CD8-positive, alpha-beta memory T cell (primary cell): ENCODE results near the gene ADAMTS15. TPM values are rescaled to one million over a fixed set of nuclear protein-coding genes. Genes with fewer than 3 reads are reported as not detected.
A peak's percentile ranks its signal among the peaks of the same experiment; 100 is the strongest.

Source experiments
- CTCF ChIA-PET: fragments of 350-600 bp; sonication (Branson Sonifier 250); formaldehyde crosslinking; loops from one replicate; lab custom pipeline; 2021; ENCODE audit warnings: antibody characterized with exemption; lab: Charles Lee
- POLR2A ChIA-PET: fragments of 350-600 bp; sonication (Branson Sonifier 250); formaldehyde crosslinking; loops from one replicate; lab custom pipeline; 2021; ENCODE audit warnings: antibody characterized with exemption; lab: Charles Lee
- DNase-seq, 5 donors: peaks; one replicate each; pipeline versions ENCODE4 v3.0.0 to v3.0.0-alpha.2; 2020 to 2022; ENCODE audit warnings: mixed read lengths in 1 of 5
- H3K27ac ChIP-seq: one replicate; pipeline ENCODE4 v1.7.0; 2013; ENCODE audit warnings: low read depth, mild to moderate bottlenecking, low read length, moderate library complexity
- H3K27me3 ChIP-seq: 2 replicates; pipeline ENCODE4 v1.7.0; 2013; ENCODE audit warnings: low read length, mild to moderate bottlenecking; ENCODE audit not compliant: insufficient read depth, poor library complexity, severe bottlenecking
- H3K36me3 ChIP-seq: 2 replicates; pipeline ENCODE4 v1.7.0; 2013; ENCODE audit warnings: mild to moderate bottlenecking, low read length, moderate library complexity; ENCODE audit not compliant: insufficient read depth
- H3K4me1 ChIP-seq: 2 replicates; pipeline ENCODE4 v1.7.0; 2013; ENCODE audit warnings: mild to moderate bottlenecking, low read length, moderate library complexity; ENCODE audit not compliant: insufficient read depth
- H3K4me3 ChIP-seq: 2 replicates; pipeline ENCODE4 v1.7.0; 2013; ENCODE audit warnings: mild to moderate bottlenecking, low read length
- H3K9me3 ChIP-seq: 2 replicates; pipeline ENCODE4 v1.7.0; 2013; ENCODE audit warnings: mild to moderate bottlenecking, low read length
- H3K27ac Mint-ChIP-seq, 8 donors: one replicate each; pipeline ENCODE4 v1.8.0; 2020 to 2021; ENCODE audit warnings: mixed read lengths in 8 of 8, mild to moderate bottlenecking in 6 of 8, inconsistent platforms in 3 of 8, moderate library complexity in 3 of 8
- H3K27me3 Mint-ChIP-seq, 2 donors: one replicate each; pipeline ENCODE4 v1.8.0; 2020 to 2021; ENCODE audit warnings: mixed read lengths in 2 of 2, mild to moderate bottlenecking in 1 of 2, moderate library complexity in 1 of 2
- H3K36me3 Mint-ChIP-seq, 3 donors: one replicate each; pipeline ENCODE4 v1.8.0; 2020 to 2021; ENCODE audit warnings: mixed read lengths in 3 of 3, inconsistent platforms in 1 of 3, mild to moderate bottlenecking in 1 of 3
- H3K4me1 Mint-ChIP-seq, 3 donors: one replicate each; pipeline ENCODE4 v1.8.0; 2020 to 2021; ENCODE audit warnings: mixed read lengths in 3 of 3, inconsistent platforms in 1 of 3, mild to moderate bottlenecking in 1 of 3
- H3K4me3 Mint-ChIP-seq, 7 donors: one replicate each; pipeline ENCODE4 v1.8.0; 2020 to 2021; ENCODE audit warnings: mixed read lengths in 7 of 7, mild to moderate bottlenecking in 6 of 7, moderate library complexity in 4 of 7, inconsistent platforms in 2 of 7
- H3K9me3 Mint-ChIP-seq, 5 donors: one replicate each; pipeline ENCODE4 v1.8.0; 2020 to 2022; ENCODE audit warnings: mixed read lengths in 5 of 5, mild to moderate bottlenecking in 3 of 5, moderate library complexity in 2 of 5, inconsistent platforms in 1 of 5
- polyA plus RNA-seq: library from polyadenylated mRNA; unstranded; fragments of 300-500 nt; fragmentation: Illumina TruSeq; gene quantifications from one replicate; pipeline ENCODE4 v1.2.3, GENCODE V29; 2021
- total RNA-seq, 2 experiments: library from RNA; stranded (reverse); gene quantifications; one replicate each; pipeline ENCODE4 v1.2.3, GENCODE V29; 2021

The ADAMTS15 gene
- total and polyA plus RNA-seq, 3 experiments from 2014 or later: not detected

GRCh38 chr11:130485983-130486382, 37.5 kb downstream of the ADAMTS15 start:
- Histone ChIP-seq H3K4me3 (no peak overlapping the region), H3K27me3 (no peaks in the 10 kb centered on the region), H3K4me1 (no peaks in the 10 kb centered on the region), H3K36me3 (no peaks in the 10 kb centered on the region), H3K27ac (no peak overlapping the region), H3K9me3 (no peaks in the 10 kb centered on the region)
- ChIA-PET POLR2A (no interaction called here), CTCF (no interaction called here)
- no peak for DNase-seq
- no peak overlapping the region for H3K27ac Mint-ChIP-seq
- H3K4me1 Mint-ChIP-seq: no peaks in the 10 kb centered on the region
- H3K36me3 Mint-ChIP-seq: no peaks in the 10 kb centered on the region
- peaks cover 0 to 2% of the 10 kb centered on the region in 2 donors for H3K27me3 Mint-ChIP-seq
- no peaks in the 10 kb centered on the region for H3K9me3 Mint-ChIP-seq
- no peak overlapping the region for H3K4me3 Mint-ChIP-seq

- Histone ChIP-seq H3K27me3 (no peaks in the 10 kb centered on the region), H3K27ac (no peak overlapping the region), H3K4me1 (no peaks in the 10 kb centered on the region), H3K4me3 (no peak overlapping the region), H3K36me3 (no peaks in the 10 kb centered on the region), H3K9me3 (no peaks in the 10 kb centered on the region)
- POLR2A ChIA-PET: no interaction called here
- peaks cover 0 to 3% of the 10 kb centered on the region in 2 donors for H3K27me3 Mint-ChIP-seq
- H3K4me3 Mint-ChIP-seq: no peak overlapping the region
- no peaks in the 10 kb centered on the region for H3K36me3 Mint-ChIP-seq
- CTCF ChIA-PET: interaction anchor here (1.0 kb wide), 1 partner anchor 376 kb away, joined by 3 read pairs; no protein-coding TSS in a partner anchor
- no peak overlapping the region for H3K27ac Mint-ChIP-seq
- DNase-seq: no peak
- no peaks in the 10 kb centered on the region for H3K4me1 Mint-ChIP-seq
- H3K9me3 Mint-ChIP-seq: no peaks in the 10 kb centered on the region
Observed at GRCh38 chr11:130486391-130486836, 38.0 kb downstream of the ADAMTS15 start.

GRCh38 chr11:130486987-130487923, 38.8 kb downstream of the ADAMTS15 start:
- H3K4me1 ChIP-seq: no peaks in the 10 kb centered on the region
- Mint-ChIP-seq H3K36me3 (no peaks in the 10 kb centered on the region), H3K27me3 (peaks cover 0 to 3% of the 10 kb centered on the region in 2 donors), H3K4me3 (no peak overlapping the region), H3K27ac (no peak overlapping the region), H3K9me3 (no peaks in the 10 kb centered on the region), H3K4me1 (no peaks in the 10 kb centered on the region)
- DNase-seq: no peak
- H3K4me3 ChIP-seq: no peak overlapping the region
- H3K27ac ChIP-seq: no peak overlapping the region
- ChIA-PET POLR2A (no interaction called here), CTCF (interaction anchor here (1.0 kb wide), 1 partner anchor 375 kb away, joined by 3 read pairs; no protein-coding TSS in a partner anchor)
- H3K36me3 ChIP-seq: no peaks in the 10 kb centered on the region
- no peaks in the 10 kb centered on the region for H3K9me3 ChIP-seq
- no peaks in the 10 kb centered on the region for H3K27me3 ChIP-seq

GRCh38 chr11:130487924-130488815, 39.7 kb downstream of the ADAMTS15 start:
- H3K27me3 Mint-ChIP-seq: peaks cover 0 to 3% of the 10 kb centered on the region in 2 donors
- no peaks in the 10 kb centered on the region for H3K9me3 Mint-ChIP-seq
- Histone ChIP-seq H3K27ac (no peak overlapping the region), H3K4me3 (no peak overlapping the region), H3K4me1 (no peaks in the 10 kb centered on the region), H3K27me3 (no peaks in the 10 kb centered on the region), H3K36me3 (no peaks in the 10 kb centered on the region), H3K9me3 (no peaks in the 10 kb centered on the region)
- CTCF ChIA-PET: no interaction called here
- DNase-seq: no peak
- no peak overlapping the region for H3K4me3 Mint-ChIP-seq
- no peaks in the 10 kb centered on the region for H3K36me3 Mint-ChIP-seq
- POLR2A ChIA-PET: no interaction called here
- peak overlapping the region in 1 of 8 donors; percentile 25 for H3K27ac Mint-ChIP-seq
- no peaks in the 10 kb centered on the region for H3K4me1 Mint-ChIP-seq

GRCh38 chr11:130488848-130489584, 40.6 kb downstream of the ADAMTS15 start:
- no peak overlapping the region for H3K4me3 Mint-ChIP-seq
- ChIA-PET CTCF (no interaction called here), POLR2A (no interaction called here)
- no peaks in the 10 kb centered on the region for H3K4me1 Mint-ChIP-seq
- DNase-seq: no peak
- no peak overlapping the region for H3K27ac Mint-ChIP-seq
- H3K27me3 Mint-ChIP-seq: peaks cover 2 to 3% of the 10 kb centered on the region in 2 donors
- H3K27ac ChIP-seq: no peak overlapping the region
- H3K36me3 ChIP-seq: no peaks in the 10 kb centered on the region
- H3K36me3 Mint-ChIP-seq: no peaks in the 10 kb centered on the region
- H3K9me3 Mint-ChIP-seq: no peaks in the 10 kb centered on the region
- H3K4me3 ChIP-seq: no peak overlapping the region
- no peaks in the 10 kb centered on the region for H3K4me1 ChIP-seq
- H3K9me3 ChIP-seq: no peaks in the 10 kb centered on the region
- no peaks in the 10 kb centered on the region for H3K27me3 ChIP-seq

GRCh38 chr11:130489716-130490115, 41.3 kb downstream of the ADAMTS15 start:
- no peak for DNase-seq
- CTCF ChIA-PET: no interaction called here
- H3K27ac Mint-ChIP-seq: no peak overlapping the region
- no peaks in the 10 kb centered on the region for H3K27me3 ChIP-seq
- H3K36me3 ChIP-seq: no peaks in the 10 kb centered on the region
- H3K4me3 ChIP-seq: no peak overlapping the region
- H3K9me3 Mint-ChIP-seq: no peaks in the 10 kb centered on the region
- H3K4me3 Mint-ChIP-seq: no peak overlapping the region
- peaks cover 3 to 4% of the 10 kb centered on the region in 2 donors for H3K27me3 Mint-ChIP-seq
- H3K36me3 Mint-ChIP-seq: no peaks in the 10 kb centered on the region
- POLR2A ChIA-PET: no interaction called here
- no peaks in the 10 kb centered on the region for H3K4me1 Mint-ChIP-seq
- H3K9me3 ChIP-seq: no peaks in the 10 kb centered on the region
- no peaks in the 10 kb centered on the region for H3K4me1 ChIP-seq
- H3K27ac ChIP-seq: no peak overlapping the region

- peaks cover 4 to 6% of the 10 kb centered on the region in 2 donors for H3K27me3 Mint-ChIP-seq
- H3K27ac Mint-ChIP-seq: no peak overlapping the region
- ChIA-PET POLR2A (no interaction called here), CTCF (no interaction called here)
- Histone ChIP-seq H3K27ac (no peak overlapping the region), H3K36me3 (no peaks in the 10 kb centered on the region), H3K4me1 (no peaks in the 10 kb centered on the region), H3K27me3 (no peaks in the 10 kb centered on the region), H3K9me3 (no peaks in the 10 kb centered on the region), H3K4me3 (no peak overlapping the region)
- H3K9me3 Mint-ChIP-seq: no peaks in the 10 kb centered on the region
- DNase-seq: no peak
- H3K36me3 Mint-ChIP-seq: no peaks in the 10 kb centered on the region
- no peak overlapping the region for H3K4me3 Mint-ChIP-seq
- no peaks in the 10 kb centered on the region for H3K4me1 Mint-ChIP-seq
Observed at GRCh38 chr11:130490682-130491449, 42.4 kb downstream of the ADAMTS15 start.
